ENCODE measurements around the gene TSC1.

TSC1 gene

GRCh38 chr9:132862533-132862932 is 81.9 kb downstream of the TSC1 start:
- no peak for DNase-seq (ENCODE audit: low read depth)

- DNase-seq (ENCODE audit: low read depth): no peak
Observed at GRCh38 chr9:132861666-132862065, 82.8 kb downstream of the TSC1 start.

- DNase-seq (ENCODE audit: low read depth): no peak
Observed at GRCh38 chr9:132858751-132859150, 85.7 kb downstream of the TSC1 start.

- no peak for DNase-seq (ENCODE audit: low read depth)
Observed at GRCh38 chr9:132857616-132858342, 86.6 kb downstream of the TSC1 start.

GRCh38 chr9:132857031-132857430 is 87.4 kb downstream of the TSC1 start:
- no peak for DNase-seq (ENCODE audit: low read depth)

GRCh38 chr9:132855904-132856303 is 88.5 kb downstream of the TSC1 start:
- no peak for DNase-seq (ENCODE audit: low read depth)

GRCh38 chr9:132854832-132855231 is 89.6 kb downstream of the TSC1 start:
- no peak for DNase-seq (ENCODE audit: low read depth)

GRCh38 chr9:132853482-132853881 is 90.9 kb downstream of the TSC1 start:
- no peak for DNase-seq (ENCODE audit: low read depth)

- no peak for DNase-seq (ENCODE audit: low read depth)
Observed at GRCh38 chr9:132849185-132849706, 95.2 kb downstream of the TSC1 start.

GRCh38 chr9:132846918-132847515 is 97.4 kb downstream of the TSC1 start:
- DNase-seq (ENCODE audit: low read depth): no peak

GRCh38 chr9:132846109-132846917 is 98.1 kb downstream of the TSC1 start:
- no peak for DNase-seq (ENCODE audit: low read depth)

- no peak for DNase-seq (ENCODE audit: low read depth)
Observed at GRCh38 chr9:132842124-132843044, 102.0 kb downstream of the TSC1 start.

Measured in HS-5 (cell line).